Ovary (tissue), 3 donors: ENCODE data around the gene TIMM22.

ENCODE experiments used
- POLR2A ChIP-seq: fragments of 450-650 bp; IDR thresholded peaks from one replicate; pipeline ENCODE4 v1.6.1; 2017; ENCODE audit warnings: antibody characterized with exemption, mild to moderate bottlenecking, moderate library complexity
- TF ChIP-seq, protein P1 (sequence below), 3 donors: fragments of 450-650 bp in 2 of 3; fragments of 200-600 bp in 1 of 3; IDR thresholded peaks; one replicate each; pipeline versions ENCODE4 v1.5.1 to v1.8.0; 2016 to 2022; ENCODE audit warnings: antibody characterized with exemption in 3 of 3, mild to moderate bottlenecking in 1 of 3
- donor health status: DM: no; HTN: no; CAD: no.

GRCh38 chr17:1003972-1004768 lies 7.2 kb downstream of the TIMM22 start:
- TF ChIP-seq, protein P1, sequence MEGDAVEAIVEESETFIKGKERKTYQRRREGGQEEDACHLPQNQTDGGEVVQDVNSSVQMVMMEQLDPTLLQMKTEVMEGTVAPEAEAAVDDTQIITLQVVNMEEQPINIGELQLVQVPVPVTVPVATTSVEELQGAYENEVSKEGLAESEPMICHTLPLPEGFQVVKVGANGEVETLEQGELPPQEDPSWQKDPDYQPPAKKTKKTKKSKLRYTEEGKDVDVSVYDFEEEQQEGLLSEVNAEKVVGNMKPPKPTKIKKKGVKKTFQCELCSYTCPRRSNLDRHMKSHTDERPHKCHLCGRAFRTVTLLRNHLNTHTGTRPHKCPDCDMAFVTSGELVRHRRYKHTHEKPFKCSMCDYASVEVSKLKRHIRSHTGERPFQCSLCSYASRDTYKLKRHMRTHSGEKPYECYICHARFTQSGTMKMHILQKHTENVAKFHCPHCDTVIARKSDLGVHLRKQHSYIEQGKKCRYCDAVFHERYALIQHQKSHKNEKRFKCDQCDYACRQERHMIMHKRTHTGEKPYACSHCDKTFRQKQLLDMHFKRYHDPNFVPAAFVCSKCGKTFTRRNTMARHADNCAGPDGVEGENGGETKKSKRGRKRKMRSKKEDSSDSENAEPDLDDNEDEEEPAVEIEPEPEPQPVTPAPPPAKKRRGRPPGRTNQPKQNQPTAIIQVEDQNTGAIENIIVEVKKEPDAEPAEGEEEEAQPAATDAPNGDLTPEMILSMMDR (IDR thresholded peaks at IDR 0.05) = no peak
- TF ChIP-seq POLR2A = no peak
